Stimulated activated CD8-positive, alpha-beta memory T cell treated with anti-CD3 and anti-CD28 coated beads, Interleukin-15, amount 100 ng/mL, for 48 hours (primary cell): ENCODE measurements around the gene PTPRD.

ENCODE experiments used
- DNase-seq, 2 donors: peaks; one replicate each; pipeline ENCODE4 v3.0.0-alpha.2; 2020; ENCODE audit warnings: low read depth in 2 of 2

PTPRD gene

GRCh38 chr9:8585036-8585435, 2027.8 kb downstream of the PTPRD start:
- no peak for DNase-seq

- DNase-seq, result no peak
These were observed 2033.1 kb downstream of the PTPRD start for GRCh38 chr9:8579661-8580060.

GRCh38 chr9:8576741-8577140, 2036.1 kb downstream of the PTPRD start:
- DNase-seq, result no peak

- DNase-seq, result no peak
These were observed 2038.0 kb downstream of the PTPRD start for GRCh38 chr9:8574846-8575245.

- no peak for DNase-seq
These were observed 2040.6 kb downstream of the PTPRD start for GRCh38 chr9:8572209-8572608.

GRCh38 chr9:8571643-8572042, 2041.2 kb downstream of the PTPRD start:
- DNase-seq, result no peak

GRCh38 chr9:8570776-8571175, 2042.0 kb downstream of the PTPRD start:
- no peak for DNase-seq

GRCh38 chr9:8569823-8570222, 2043.0 kb downstream of the PTPRD start:
- no peak for DNase-seq

GRCh38 chr9:8567963-8568579, 2044.7 kb downstream of the PTPRD start:
- DNase-seq, result no peak

GRCh38 chr9:8564960-8565359, 2047.8 kb downstream of the PTPRD start:
- DNase-seq, result peak in 1 of 2 donors; percentile 3

GRCh38 chr9:8560560-8561525, 2052.0 kb downstream of the PTPRD start:
- no peak for DNase-seq

- no peak for DNase-seq
These were observed 2054.6 kb downstream of the PTPRD start for GRCh38 chr9:8558176-8558575.

- DNase-seq, result no peak
These were observed 2056.9 kb downstream of the PTPRD start for GRCh38 chr9:8555762-8556500.

- no peak for DNase-seq
These were observed 2059.4 kb downstream of the PTPRD start for GRCh38 chr9:8553444-8553843.

GRCh38 chr9:8552732-8553131, 2060.1 kb downstream of the PTPRD start:
- DNase-seq, result no peak

- no peak for DNase-seq
These were observed 2063.6 kb downstream of the PTPRD start for GRCh38 chr9:8549214-8549613.

GRCh38 chr9:8543219-8543618, 2069.6 kb downstream of the PTPRD start:
- DNase-seq, result no peak

GRCh38 chr9:8542537-8542936, 2070.3 kb downstream of the PTPRD start:
- no peak for DNase-seq

- no peak for DNase-seq
These were observed 2073.1 kb downstream of the PTPRD start for GRCh38 chr9:8539681-8540197.

GRCh38 chr9:8536845-8537244, 2076.0 kb downstream of the PTPRD start:
- DNase-seq, result no peak

GRCh38 chr9:8534828-8535227, 2078.0 kb downstream of the PTPRD start:
- DNase-seq, result no peak

- no peak for DNase-seq
These were observed 2079.1 kb downstream of the PTPRD start for GRCh38 chr9:8533681-8534080.
